Left renal cortex interstitium (tissue), 4 donors: ENCODE measurements around the gene LAP3. TPM values are rescaled to one million over a fixed set of nuclear protein-coding genes. Genes with fewer than 3 reads are reported as not detected.

ENCODE experiments used
- polyA plus RNA-seq, 4 donors: library from polyadenylated mRNA; unstranded; fragments of 120-200 nt; gene quantifications; one replicate each; pipeline ENCODE4 v1.2.1, GENCODE V29; 2013; ENCODE audit not compliant: insufficient read length in 4 of 4

Gene LAP3
- polyA plus RNA-seq, 4 donors, result 67.5 to 86.8 (median 74.5) TPM

Other genes starting within 250 kb of the LAP3 start
- 10 to 100 TPM; 46.1 to 68.1 (median 67.4) TPM for gene QDPR, start 65.1 kb upstream of the LAP3 start, polyA plus RNA-seq
- gene CLRN2, start 62.0 kb upstream of the LAP3 start, polyA plus RNA-seq, result not detected
- gene MED28, start 37.4 kb downstream of the LAP3 start, polyA plus RNA-seq, result 10 to 100 TPM; 60.0 to 71.3 (median 69.1) TPM
- gene FAM184B, start 204.4 kb downstream of the LAP3 start, polyA plus RNA-seq, result under 1 TPM; 0.47 to 0.94 (median 0.60) TPM
- gene DCAF16, start 233.6 kb downstream of the LAP3 start, polyA plus RNA-seq, result 10 to 100 TPM; 39.9 to 74.4 (median 58.1) TPM
- gene NCAPG, start 233.8 kb downstream of the LAP3 start, polyA plus RNA-seq, result 10 to 100 TPM; 24.4 to 30.5 (median 25.7) TPM